B cell (primary cell): ENCODE data around the gene DENND2A. TPM values are rescaled to one million over a fixed set of nuclear protein-coding genes. Genes with fewer than 3 reads are reported as not detected.

Experiments
- ATAC-seq: fragments of 200-7000 bp; cut with Tn5 transposase; one replicate; pipeline ENCODE4 v1.10.0; 2021; ENCODE audit warnings: low read depth, mild to moderate bottlenecking, moderate number of reproducible peaks, moderate library complexity
- CTCF ChIA-PET: fragments of 350-600 bp; sonication (Branson Sonifier 250); formaldehyde crosslinking; loops from one replicate; lab custom pipeline; 2021; ENCODE audit warnings: antibody characterized with exemption, inconsistent platforms; lab: Charles Lee
- POLR2A ChIA-PET: fragments of 350-600 bp; sonication (Branson Sonifier 250); formaldehyde crosslinking; loops from one replicate; lab custom pipeline; 2021; ENCODE audit warnings: antibody characterized with exemption; lab: Charles Lee
- DNase-seq: peaks from one replicate; pipeline ENCODE4 v3.0.0; 2013
- H2AFZ ChIP-seq: 2 replicates; pipeline ENCODE4 v1.6.1; 2012; ENCODE audit warnings: mild to moderate bottlenecking, low read depth, low read length; ENCODE audit not compliant: insufficient read depth, poor library complexity, severe bottlenecking
- H3K27ac ChIP-seq, 2 donors: 1 replicate in 1 of 2; 2 replicates in 1 of 2; pipeline ENCODE4 v1.5.1; 2012 to 2013; ENCODE audit warnings: low read length in 2 of 2, mild to moderate bottlenecking in 2 of 2, moderate library complexity in 1 of 2
- H3K27me3 ChIP-seq, 4 experiments: fragments of 200-600 bp in 1 of 4; sonication (generic) in 1 of 4; replicated peaks in 1 of 4; 1 replicate in 2 of 4; 2 replicates in 2 of 4; pipeline versions ENCODE4 v1.6.1 to v1.7.0; 2013 to 2016; ENCODE audit warnings: low read length in 3 of 4, mild to moderate bottlenecking in 2 of 4, mixed read lengths in 1 of 4, moderate library complexity in 1 of 4; ENCODE audit not compliant: insufficient read depth in 4 of 4, control insufficient read depth in 3 of 4; ENCODE audit errors: control extremely low read depth in 1 of 4
- H3K36me3 ChIP-seq, 2 experiments: replicated peaks in 1 of 2; 1 replicate in 1 of 2; 2 replicates in 1 of 2; pipeline versions ENCODE4 v1.6.1 to v1.7.1; 2013; ENCODE audit warnings: low read length in 1 of 2; ENCODE audit not compliant: insufficient read depth in 2 of 2, control insufficient read depth in 1 of 2; ENCODE audit errors: control extremely low read depth in 1 of 2, extremely low read depth in 1 of 2
- H3K4me1 ChIP-seq, 2 donors: fragments of 200-600 bp in 1 of 2; sonication (generic) in 1 of 2; 1 replicate in 1 of 2; 2 replicates in 1 of 2; pipeline versions ENCODE4 v1.5.1 to v1.6.1; 2013 to 2017; ENCODE audit warnings: low read length in 2 of 2; ENCODE audit not compliant: control insufficient read depth in 2 of 2, insufficient read depth in 2 of 2
- H3K4me2 ChIP-seq: replicated peaks from 2 replicates; pipeline ENCODE3; 2012; ENCODE audit warnings: mild to moderate bottlenecking, low read depth, low read length; ENCODE audit not compliant: poor library complexity, severe bottlenecking
- H3K4me3 ChIP-seq, 5 experiments: fragments of 200-600 bp in 1 of 5; sonication (generic) in 1 of 5; 1 replicate in 3 of 5; 2 replicates in 2 of 5; pipeline versions ENCODE4 v1.5.1 to v1.7.0; 2011 to 2016; ENCODE audit warnings: low read length in 4 of 5, mild to moderate bottlenecking in 4 of 5, low read depth in 2 of 5, control low read depth in 1 of 5, moderate library complexity in 1 of 5; ENCODE audit not compliant: insufficient read depth in 1 of 5; ENCODE audit errors: control extremely low read depth in 1 of 5, extremely low read depth in 1 of 5
- H3K79me2 ChIP-seq: fragments of 200-600 bp; sonication (generic); one replicate; pipeline ENCODE4 v1.6.0; 2016; ENCODE audit warnings: low read length; ENCODE audit not compliant: control insufficient read depth, insufficient read depth
- H3K9ac ChIP-seq: fragments of 200-600 bp; sonication (generic); 2 replicates; pipeline ENCODE4 v1.6.1; 2017; ENCODE audit warnings: mild to moderate bottlenecking, low read length, moderate library complexity
- H3K9me3 ChIP-seq, 3 donors: one replicate each; pipeline versions ENCODE4 v1.6.1 to v1.7.1; 2013; ENCODE audit warnings: low read length in 2 of 3; ENCODE audit not compliant: control insufficient read depth in 2 of 3, insufficient read depth in 1 of 3; ENCODE audit errors: control extremely low read depth in 1 of 3
- H4K20me1 ChIP-seq: 2 replicates; pipeline ENCODE4 v1.6.0; 2012; ENCODE audit warnings: mild to moderate bottlenecking, low read length; ENCODE audit not compliant: insufficient read depth, control insufficient read depth, poor library complexity, severe bottlenecking
- H3K27ac Mint-ChIP-seq: one replicate; pipeline ENCODE4 v1.8.0; 2021; ENCODE audit warnings: mixed read lengths
- H3K27me3 Mint-ChIP-seq: one replicate; pipeline ENCODE4 v1.8.0; 2021; ENCODE audit warnings: mixed read lengths
- H3K4me1 Mint-ChIP-seq: one replicate; pipeline ENCODE4 v1.8.0; 2021; ENCODE audit warnings: mixed read lengths
- H3K4me3 Mint-ChIP-seq: one replicate; pipeline ENCODE4 v1.8.0; 2021; ENCODE audit warnings: mixed read lengths
- H3K9me3 Mint-ChIP-seq: one replicate; pipeline ENCODE4 v1.8.0; 2022; ENCODE audit warnings: mixed read lengths; ENCODE audit not compliant: insufficient read depth
- CTCF ChIP-seq: fragments of 200-600 bp; IDR thresholded peaks from one replicate; pipeline ENCODE4 v1.8.0; 2022; ENCODE audit warnings: antibody characterized with exemption, mild to moderate bottlenecking
- EZH2 ChIP-seq: IDR thresholded peaks from 2 replicates; pipeline ENCODE4 v1.6.1; 2012; ENCODE audit warnings: borderline replicate concordance, low read depth, mild to moderate bottlenecking, moderate library complexity, low read length; ENCODE audit not compliant: insufficient read depth, poor library complexity, severe bottlenecking
- WGBS: methylation state at CpG from one replicate; pipeline ENCODE4 v1.1.5; 2013; ENCODE audit warnings: missing lambda C conversion rate; ENCODE audit not compliant: insufficient coverage; 5-methylcytosine and 5-hydroxymethylcytosine counted together
- intact Hi-C: fragments of 100-400 bp; cut with micrococcal nuclease; formaldehyde crosslinking; loops from one replicate; pipeline ENCODE4 v1.10.0; 2022
- polyA plus RNA-seq: library from polyadenylated mRNA; depleted of rRNA; stranded (reverse); fragments of >200 nt; gene quantifications from 2 replicates; pipeline ENCODE4 v1.2.3, GENCODE V29; 2012
- total RNA-seq, 2 donors: library from RNA; stranded (reverse); fragments of 120-200 nt in 1 of 2; gene quantifications; 1 replicate in 1 of 2; 2 replicates in 1 of 2; pipeline versions ENCODE4 v1.2.3 to v1.2.4, GENCODE V29; 2013 to 2022

The DENND2A gene
- total and polyA plus RNA-seq, 2 donors (not counting 1 experiment from before 2014, with no cell fraction given) = 0.31 TPM; not detected in 1

GRCh38 chr7:140657891-140658290 is 17.3 kb upstream of the DENND2A start:
- Histone ChIP-seq H4K20me1 (no peaks in the 10 kb centered on the region), H3K9ac (no peak overlapping the region), H3K27me3 (peaks cover 0 to 4% (median 0%) of the 10 kb centered on the region in 4 experiments), H3K27ac (no peak overlapping the region), H3K79me2 (no peaks in the 10 kb centered on the region), H3K4me3 (no peak overlapping the region), H3K9me3 (no peaks in the 10 kb centered on the region), H3K36me3 (no peaks in the 10 kb centered on the region), H2AFZ (no peak overlapping the region), H3K4me1 (peaks cover 15 to 19% of the 10 kb centered on the region in 2 donors), H3K4me2 (no peak overlapping the region)
- POLR2A ChIA-PET = no interaction called here
- peaks cover 22% of the 10 kb centered on the region for H3K4me1 Mint-ChIP-seq
- H3K9me3 Mint-ChIP-seq = no peaks in the 10 kb centered on the region
- DNase-seq = no peak
- H3K27ac Mint-ChIP-seq = no peak overlapping the region
- intact Hi-C loops = loop anchor here (2.0 kb wide), 2 partner anchors 15 to 179 kb away; partner anchors contain the start of genes ADCK2 and MKRN1
- no peak for ATAC-seq
- no peak overlapping the region for H3K4me3 Mint-ChIP-seq
- 92% methylated on average over 5 of the region's 9 CpGs for WGBS
- CTCF ChIA-PET = interaction anchor here (0.6 to 2.9 kb wide), 2 partner anchors 10 to 140 kb away, joined by 3 to 20 read pairs; no protein-coding TSS in a partner anchor
- TF ChIP-seq CTCF = no peak
- no peak for TF ChIP-seq EZH2
- no peaks in the 10 kb centered on the region for H3K27me3 Mint-ChIP-seq
